HepG2 (cell line): ENCODE measurements around the gene LAMA5. TPM values are rescaled to one million over a fixed set of nuclear protein-coding genes. Genes with fewer than 3 reads are reported as not detected.

Source experiments
- AGO2 ChIP-seq: fragments of 200-400 bp; formaldehyde crosslinking; optimal IDR thresholded peaks from 2 replicates; pipeline ENCODE3; 2017; ENCODE audit warnings: mild to moderate bottlenecking, low read depth, low read length, moderate library complexity
- CHD2 ChIP-seq: IDR thresholded peaks from 2 replicates; pipeline ENCODE4 v1.6.1; 2011; ENCODE audit warnings: low read depth, low read length, improper control_type of control experiment
- HCFC1 ChIP-seq: fragments of 150-350 bp; IDR thresholded peaks from 2 replicates; pipeline ENCODE4 v1.6.1; 2014; ENCODE audit warnings: low read depth, low read length
- HES4 ChIP-seq: sonication (generic); formaldehyde crosslinking; IDR thresholded peaks from 2 replicates; pipeline ENCODE4 v1.9.0; 2021; ENCODE audit warnings: mild to moderate bottlenecking, missing genetic modification reagents, borderline replicate concordance
- KDM5B ChIP-seq: sonication (generic); formaldehyde crosslinking; IDR thresholded peaks from 2 replicates; pipeline ENCODE4 v1.4.0; 2020; ENCODE audit warnings: missing genetic modification reagents, mild to moderate bottlenecking, borderline replicate concordance
- MZF1 ChIP-seq: sonication (generic); formaldehyde crosslinking; IDR thresholded peaks from 2 replicates; pipeline ENCODE4 v1.8.1; 2023; ENCODE audit warnings: mild to moderate bottlenecking, missing genetic modification reagents, borderline replicate concordance
- NFE2L1 ChIP-seq: sonication (generic); formaldehyde crosslinking; IDR thresholded peaks from 2 replicates; pipeline ENCODE4 v1.4.0; 2020; ENCODE audit warnings: missing genetic modification reagents, mild to moderate bottlenecking, borderline replicate concordance
- NR2F6 ChIP-seq, 2 experiments: IDR thresholded peaks; 2 replicates each; pipeline ENCODE4 v1.6.1; 2016; ENCODE audit warnings: antibody characterized with exemption in 1 of 2, mild to moderate bottlenecking in 1 of 2
- PLRG1 ChIP-seq: fragments of 450-650 bp; conservative IDR thresholded peaks from 2 replicates; pipeline ENCODE4 v1.6.1; 2016
- SRY ChIP-seq: sonication (generic); formaldehyde crosslinking; IDR thresholded peaks from 2 replicates; pipeline ENCODE4 v1.8.0; 2022; ENCODE audit warnings: mild to moderate bottlenecking, missing genetic modification reagents
- ZMYM4 ChIP-seq: sonication (generic); formaldehyde crosslinking; IDR thresholded peaks from 2 replicates; pipeline ENCODE4 v1.8.1; 2023; ENCODE audit warnings: mild to moderate bottlenecking, missing genetic modification reagents
- ZNF136 ChIP-seq: sonication (generic); formaldehyde crosslinking; IDR thresholded peaks from 2 replicates; pipeline ENCODE4 v1.8.1; 2022; ENCODE audit warnings: low read depth, mild to moderate bottlenecking, moderate library complexity, missing genetic modification reagents
- ZNF292 ChIP-seq: sonication (generic); formaldehyde crosslinking; IDR thresholded peaks from 2 replicates; pipeline ENCODE4 v1.8.1; 2022; ENCODE audit warnings: mild to moderate bottlenecking, low read depth, missing genetic modification reagents, borderline replicate concordance
- ZNF367 ChIP-seq: sonication (generic); formaldehyde crosslinking; IDR thresholded peaks from 2 replicates; pipeline ENCODE4 v1.4.0; 2020; ENCODE audit warnings: missing genetic modification reagents, borderline replicate concordance
- ZNF383 ChIP-seq: sonication (generic); formaldehyde crosslinking; IDR thresholded peaks from 2 replicates; pipeline ENCODE4 v1.4.0; 2020; ENCODE audit warnings: missing genetic modification reagents, mild to moderate bottlenecking, borderline replicate concordance
- ZNF75D ChIP-seq: sonication (generic); formaldehyde crosslinking; IDR thresholded peaks from 2 replicates; pipeline ENCODE4 v1.8.1; 2023; ENCODE audit warnings: missing genetic modification reagents, mild to moderate bottlenecking, borderline replicate concordance
- polyA plus RNA-seq, 8 experiments: library from polyadenylated mRNA; depleted of rRNA in 3 of 8; stranded (reverse) in 7 of 8; unstranded in 1 of 8; fragments of >200 nt; fragmentation: Illumina TruSeq in 4 of 8; extraction: Trizol in 4 of 8; gene quantifications; 2 replicates each; pipeline versions ENCODE4 v1.2.1 to v1.2.3, GENCODE V29; 2011 to 2016; ENCODE audit warnings: low read depth in 4 of 8, missing spikeins in 1 of 8, mixed read lengths in 1 of 8; ENCODE audit not compliant: insufficient read depth in 1 of 8
- total RNA-seq, 5 experiments: library from RNA; depleted of rRNA; stranded (reverse); fragments of >200 nt; fragmentation: Illumina TruSeq; extraction: Trizol; gene quantifications; 2 replicates each; pipeline ENCODE4 v1.2.3, GENCODE V29; 2016; ENCODE audit warnings: low read depth in 1 of 5
- TF ChIP-seq, protein P1 (sequence below): sonication (generic); formaldehyde crosslinking; IDR thresholded peaks from 2 replicates; pipeline ENCODE4 v1.4.0; 2020; ENCODE audit warnings: missing genetic modification reagents, mild to moderate bottlenecking, borderline replicate concordance
- TF ChIP-seq, protein P2 (sequence below): sonication (generic); formaldehyde crosslinking; IDR thresholded peaks from 2 replicates; pipeline ENCODE4; 2020; ENCODE audit warnings: missing genetic modification reagents, mild to moderate bottlenecking, borderline replicate concordance
- TF ChIP-seq, protein P3 (sequence below): IDR thresholded peaks from 2 replicates; pipeline ENCODE4 v1.6.1; 2016; ENCODE audit warnings: low read depth
- TF ChIP-seq, protein P4 (sequence below): IDR thresholded peaks from 2 replicates; pipeline ENCODE4 v1.6.1; 2016

Gene LAMA5
- total and polyA plus RNA-seq, 2 of the 13 experiments (the other 11 are each of a cell fraction or from before 2014, with no cell fraction given) = 21.0 to 44.7 TPM

DNA sequence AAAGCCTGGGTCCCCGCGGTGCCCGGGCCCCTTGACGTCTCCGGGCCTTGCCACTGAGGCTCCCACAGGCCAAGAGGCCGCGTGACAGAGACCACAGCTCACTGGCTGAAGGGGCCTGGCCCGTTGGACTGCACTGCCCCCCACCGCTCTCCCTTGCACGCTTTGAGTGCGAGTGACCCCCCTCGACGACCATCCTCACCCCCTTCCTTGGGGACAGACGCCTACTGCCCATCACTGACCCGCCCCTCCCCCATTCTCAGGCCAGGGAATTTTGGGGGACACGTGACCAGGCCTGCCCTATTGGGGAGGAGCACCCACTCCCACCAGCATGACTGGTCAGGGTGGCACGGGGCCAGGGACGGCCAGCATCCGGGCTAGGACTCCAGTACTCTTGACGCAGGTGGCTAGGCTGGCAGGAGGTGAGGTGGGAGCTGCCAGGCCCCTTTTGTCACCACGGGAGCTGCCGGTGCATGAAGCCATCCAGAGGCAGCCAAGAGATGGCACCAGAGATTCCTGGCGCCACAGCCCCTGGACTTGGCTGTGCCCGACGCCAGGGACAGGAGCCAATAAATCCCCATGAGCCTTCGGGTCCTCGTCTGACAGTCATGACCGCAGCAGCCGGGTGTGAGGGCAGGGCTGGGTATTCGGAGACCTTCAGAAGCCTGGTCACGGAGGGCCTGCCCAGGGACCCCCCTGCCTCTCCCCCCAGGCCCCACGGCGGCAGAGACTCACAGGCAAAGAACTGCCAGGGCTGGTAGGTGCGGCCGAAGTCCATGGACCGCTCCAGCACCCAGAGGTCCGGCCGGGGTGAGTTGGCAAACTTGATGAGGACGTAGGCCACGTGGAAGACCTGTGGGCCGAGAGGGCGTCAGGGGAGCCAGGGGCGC is 14.5 kb downstream of the LAMA5 start (continued):
- TF ChIP-seq PLRG1 = no peak
- no peak for TF ChIP-seq NFE2L1 (CRISPR knock-in tag)
- no peak for TF ChIP-seq ZNF383 (CRISPR knock-in tag)
- no peak for TF ChIP-seq ZNF292 (CRISPR knock-in tag)
- TF ChIP-seq MZF1 (CRISPR knock-in tag) = no peak
- no peak for TF ChIP-seq ZNF136 (CRISPR knock-in tag)
- no peak for TF ChIP-seq CHD2
- peak; percentile 54; the same call in 1 of the 2 replicates for TF ChIP-seq HES4 (CRISPR knock-in tag)
- peak; percentile 59 for TF ChIP-seq AGO2
- no peak for TF ChIP-seq ZMYM4
- TF ChIP-seq, protein P1, sequence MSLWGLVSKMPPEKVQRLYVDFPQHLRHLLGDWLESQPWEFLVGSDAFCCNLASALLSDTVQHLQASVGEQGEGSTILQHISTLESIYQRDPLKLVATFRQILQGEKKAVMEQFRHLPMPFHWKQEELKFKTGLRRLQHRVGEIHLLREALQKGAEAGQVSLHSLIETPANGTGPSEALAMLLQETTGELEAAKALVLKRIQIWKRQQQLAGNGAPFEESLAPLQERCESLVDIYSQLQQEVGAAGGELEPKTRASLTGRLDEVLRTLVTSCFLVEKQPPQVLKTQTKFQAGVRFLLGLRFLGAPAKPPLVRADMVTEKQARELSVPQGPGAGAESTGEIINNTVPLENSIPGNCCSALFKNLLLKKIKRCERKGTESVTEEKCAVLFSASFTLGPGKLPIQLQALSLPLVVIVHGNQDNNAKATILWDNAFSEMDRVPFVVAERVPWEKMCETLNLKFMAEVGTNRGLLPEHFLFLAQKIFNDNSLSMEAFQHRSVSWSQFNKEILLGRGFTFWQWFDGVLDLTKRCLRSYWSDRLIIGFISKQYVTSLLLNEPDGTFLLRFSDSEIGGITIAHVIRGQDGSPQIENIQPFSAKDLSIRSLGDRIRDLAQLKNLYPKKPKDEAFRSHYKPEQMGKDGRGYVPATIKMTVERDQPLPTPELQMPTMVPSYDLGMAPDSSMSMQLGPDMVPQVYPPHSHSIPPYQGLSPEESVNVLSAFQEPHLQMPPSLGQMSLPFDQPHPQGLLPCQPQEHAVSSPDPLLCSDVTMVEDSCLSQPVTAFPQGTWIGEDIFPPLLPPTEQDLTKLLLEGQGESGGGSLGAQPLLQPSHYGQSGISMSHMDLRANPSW (CRISPR knock-in tag) = no peak
- no peak for TF ChIP-seq KDM5B (CRISPR knock-in tag)
- TF ChIP-seq ZNF75D (CRISPR knock-in tag) = no peak
- no peak for TF ChIP-seq NR2F6 (IDR thresholded peaks at IDR 0.05)
- TF ChIP-seq NR2F6 (CRISPR knock-in tag; IDR thresholded peaks at IDR 0.05) = no peak
- TF ChIP-seq, protein P2, sequence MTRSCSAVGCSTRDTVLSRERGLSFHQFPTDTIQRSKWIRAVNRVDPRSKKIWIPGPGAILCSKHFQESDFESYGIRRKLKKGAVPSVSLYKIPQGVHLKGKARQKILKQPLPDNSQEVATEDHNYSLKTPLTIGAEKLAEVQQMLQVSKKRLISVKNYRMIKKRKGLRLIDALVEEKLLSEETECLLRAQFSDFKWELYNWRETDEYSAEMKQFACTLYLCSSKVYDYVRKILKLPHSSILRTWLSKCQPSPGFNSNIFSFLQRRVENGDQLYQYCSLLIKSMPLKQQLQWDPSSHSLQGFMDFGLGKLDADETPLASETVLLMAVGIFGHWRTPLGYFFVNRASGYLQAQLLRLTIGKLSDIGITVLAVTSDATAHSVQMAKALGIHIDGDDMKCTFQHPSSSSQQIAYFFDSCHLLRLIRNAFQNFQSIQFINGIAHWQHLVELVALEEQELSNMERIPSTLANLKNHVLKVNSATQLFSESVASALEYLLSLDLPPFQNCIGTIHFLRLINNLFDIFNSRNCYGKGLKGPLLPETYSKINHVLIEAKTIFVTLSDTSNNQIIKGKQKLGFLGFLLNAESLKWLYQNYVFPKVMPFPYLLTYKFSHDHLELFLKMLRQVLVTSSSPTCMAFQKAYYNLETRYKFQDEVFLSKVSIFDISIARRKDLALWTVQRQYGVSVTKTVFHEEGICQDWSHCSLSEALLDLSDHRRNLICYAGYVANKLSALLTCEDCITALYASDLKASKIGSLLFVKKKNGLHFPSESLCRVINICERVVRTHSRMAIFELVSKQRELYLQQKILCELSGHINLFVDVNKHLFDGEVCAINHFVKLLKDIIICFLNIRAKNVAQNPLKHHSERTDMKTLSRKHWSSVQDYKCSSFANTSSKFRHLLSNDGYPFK = no peak
- no peak for TF ChIP-seq SRY (CRISPR knock-in tag)
- TF ChIP-seq, protein P3, sequence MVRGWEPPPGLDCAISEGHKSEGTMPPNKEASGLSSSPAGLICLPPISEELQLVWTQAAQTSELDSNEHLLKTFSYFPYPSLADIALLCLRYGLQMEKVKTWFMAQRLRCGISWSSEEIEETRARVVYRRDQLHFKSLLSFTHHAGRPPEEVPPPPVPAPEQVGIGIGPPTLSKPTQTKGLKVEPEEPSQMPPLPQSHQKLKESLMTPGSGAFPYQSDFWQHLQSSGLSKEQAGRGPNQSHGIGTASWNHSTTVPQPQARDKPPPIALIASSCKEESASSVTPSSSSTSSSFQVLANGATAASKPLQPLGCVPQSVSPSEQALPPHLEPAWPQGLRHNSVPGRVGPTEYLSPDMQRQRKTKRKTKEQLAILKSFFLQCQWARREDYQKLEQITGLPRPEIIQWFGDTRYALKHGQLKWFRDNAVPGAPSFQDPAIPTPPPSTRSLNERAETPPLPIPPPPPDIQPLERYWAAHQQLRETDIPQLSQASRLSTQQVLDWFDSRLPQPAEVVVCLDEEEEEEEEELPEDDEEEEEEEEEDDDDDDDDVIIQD (CRISPR knock-in tag) = no peak
- TF ChIP-seq, protein P4, sequence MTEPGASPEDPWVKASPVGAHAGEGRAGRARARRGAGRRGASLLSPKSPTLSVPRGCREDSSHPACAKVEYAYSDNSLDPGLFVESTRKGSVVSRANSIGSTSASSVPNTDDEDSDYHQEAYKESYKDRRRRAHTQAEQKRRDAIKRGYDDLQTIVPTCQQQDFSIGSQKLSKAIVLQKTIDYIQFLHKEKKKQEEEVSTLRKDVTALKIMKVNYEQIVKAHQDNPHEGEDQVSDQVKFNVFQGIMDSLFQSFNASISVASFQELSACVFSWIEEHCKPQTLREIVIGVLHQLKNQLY (CRISPR knock-in tag) = no peak
- no peak for TF ChIP-seq HCFC1
- no peak for TF ChIP-seq ZNF367 (CRISPR knock-in tag)
